ENCODE results near the gene MKX.
A peak's percentile ranks its signal among the peaks of the same experiment; 100 is the strongest.

The MKX gene, protein sequence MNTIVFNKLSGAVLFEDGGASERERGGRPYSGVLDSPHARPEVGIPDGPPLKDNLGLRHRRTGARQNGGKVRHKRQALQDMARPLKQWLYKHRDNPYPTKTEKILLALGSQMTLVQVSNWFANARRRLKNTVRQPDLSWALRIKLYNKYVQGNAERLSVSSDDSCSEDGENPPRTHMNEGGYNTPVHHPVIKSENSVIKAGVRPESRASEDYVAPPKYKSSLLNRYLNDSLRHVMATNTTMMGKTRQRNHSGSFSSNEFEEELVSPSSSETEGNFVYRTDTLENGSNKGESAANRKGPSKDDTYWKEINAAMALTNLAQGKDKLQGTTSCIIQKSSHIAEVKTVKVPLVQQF

DNA sequence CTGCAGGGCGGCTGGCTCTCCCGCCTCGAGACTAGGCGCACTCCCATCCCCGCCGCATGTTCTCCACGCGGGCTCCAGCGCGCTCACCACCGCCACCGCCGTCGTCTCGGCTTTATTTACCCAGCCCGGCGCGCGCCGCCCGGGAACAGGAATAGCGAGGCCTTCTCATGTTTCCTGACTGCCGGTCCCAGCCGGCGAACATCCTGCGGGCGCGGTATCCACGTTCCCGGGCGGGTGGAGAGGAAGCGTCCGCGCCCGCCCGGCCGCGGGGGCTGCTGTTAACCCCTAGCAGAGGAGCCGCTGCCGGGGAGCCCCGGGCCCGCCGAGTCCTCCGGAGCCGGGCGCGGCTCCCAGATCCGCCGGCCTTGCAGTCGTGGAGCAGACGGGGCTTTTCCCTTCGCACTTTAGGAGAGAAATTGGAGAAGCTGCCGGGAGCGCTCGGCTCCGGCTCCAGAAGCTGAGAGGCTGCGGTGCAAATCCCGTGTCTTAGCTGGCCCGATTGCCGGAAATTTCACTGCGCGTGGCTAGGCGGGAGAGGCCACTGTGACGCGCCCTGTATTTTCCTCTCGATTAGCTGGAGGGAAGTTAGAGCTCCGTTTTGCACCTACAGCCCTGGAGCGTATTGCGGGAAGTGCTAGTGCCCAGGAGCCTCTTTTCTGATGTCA, at the start of gene MKX:
Gene MKX (minus strand): TSS at position 88 of the 665 bp plus-strand sequence. CDS start 2,404 bp downstream, outside the sequence.
- peak; percentile 9 for DNase-seq

DNA sequence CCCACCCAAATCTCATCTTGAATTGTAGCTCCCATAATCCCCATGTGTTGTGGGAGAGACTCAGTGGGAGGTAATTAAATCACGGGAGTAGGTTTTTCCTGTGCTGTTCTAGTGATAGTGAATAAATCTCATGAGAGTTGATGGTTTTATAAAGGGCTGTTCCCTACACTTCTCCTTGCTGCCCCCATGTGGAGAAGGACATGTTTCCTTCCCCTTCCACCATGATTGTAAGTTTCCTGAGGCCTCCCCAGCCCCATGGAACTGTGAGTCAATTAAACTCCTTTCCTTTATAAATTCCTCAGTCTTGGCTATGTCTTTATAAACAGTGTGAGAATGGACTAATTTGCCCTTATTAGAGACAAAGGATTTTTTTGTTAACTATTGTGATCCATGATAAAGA, 48.5 kb upstream of the MKX start:
- DNase-seq = no peak

DNA sequence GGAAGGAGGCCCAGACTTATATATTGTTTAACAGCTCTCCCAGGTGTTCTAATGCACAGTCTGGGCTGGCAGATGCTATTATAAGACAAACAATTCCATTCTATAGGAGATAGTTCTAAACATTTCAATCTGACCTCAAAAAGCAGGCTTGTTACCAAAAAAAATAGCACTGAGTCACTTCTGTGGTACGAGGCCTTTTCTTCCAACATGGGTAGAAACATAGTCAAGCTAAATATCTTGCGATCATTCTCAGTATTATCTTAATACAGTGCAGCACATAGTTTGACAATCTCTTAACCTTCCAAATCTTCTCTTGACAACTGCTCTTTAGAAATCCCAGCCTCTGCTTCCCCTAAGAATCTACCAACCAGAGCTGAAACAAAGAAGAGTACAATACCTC, 46.6 kb upstream of the MKX start:
- no peak for DNase-seq

DNA sequence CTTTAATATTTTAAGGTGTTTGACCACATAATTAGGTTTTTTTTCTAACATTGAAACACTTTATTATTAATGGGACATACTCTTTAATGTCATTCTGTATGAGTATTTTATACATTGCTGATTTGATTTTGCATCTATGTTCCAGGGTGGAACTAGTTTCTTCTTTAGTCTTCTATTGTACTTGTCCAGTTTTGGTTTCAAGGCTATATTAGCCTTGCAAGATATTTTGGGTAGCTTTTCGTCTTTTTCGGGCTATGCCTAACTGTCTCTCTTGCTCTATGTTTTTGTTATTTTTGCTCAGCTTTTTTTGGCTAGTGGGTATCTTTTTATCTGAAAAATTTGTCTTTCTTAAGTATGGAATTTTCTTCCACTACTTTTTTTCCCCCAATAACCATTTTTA, 38.7 kb upstream of the MKX start:
- no peak for DNase-seq

DNA sequence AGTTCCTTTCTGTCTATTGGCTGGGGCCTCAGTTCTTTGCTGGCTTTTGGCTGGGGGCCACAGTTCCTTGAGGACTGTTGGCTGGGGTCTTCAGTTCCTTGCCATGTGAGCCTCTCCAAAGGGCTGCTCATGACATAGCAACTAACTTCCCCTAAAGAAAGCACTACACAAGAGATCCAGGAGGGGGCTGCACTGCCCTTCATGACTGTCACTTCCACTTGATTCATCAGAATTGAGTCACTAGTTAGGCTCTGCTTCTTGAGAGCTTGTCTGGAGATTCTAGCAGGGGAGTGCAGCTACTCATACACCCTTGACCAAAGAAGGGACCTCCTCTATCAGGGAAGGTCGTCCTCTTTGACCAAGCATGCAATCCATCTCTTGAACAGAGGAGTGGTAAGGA, 38.0 kb upstream of the MKX start:
- DNase-seq = peak; percentile 29

DNA sequence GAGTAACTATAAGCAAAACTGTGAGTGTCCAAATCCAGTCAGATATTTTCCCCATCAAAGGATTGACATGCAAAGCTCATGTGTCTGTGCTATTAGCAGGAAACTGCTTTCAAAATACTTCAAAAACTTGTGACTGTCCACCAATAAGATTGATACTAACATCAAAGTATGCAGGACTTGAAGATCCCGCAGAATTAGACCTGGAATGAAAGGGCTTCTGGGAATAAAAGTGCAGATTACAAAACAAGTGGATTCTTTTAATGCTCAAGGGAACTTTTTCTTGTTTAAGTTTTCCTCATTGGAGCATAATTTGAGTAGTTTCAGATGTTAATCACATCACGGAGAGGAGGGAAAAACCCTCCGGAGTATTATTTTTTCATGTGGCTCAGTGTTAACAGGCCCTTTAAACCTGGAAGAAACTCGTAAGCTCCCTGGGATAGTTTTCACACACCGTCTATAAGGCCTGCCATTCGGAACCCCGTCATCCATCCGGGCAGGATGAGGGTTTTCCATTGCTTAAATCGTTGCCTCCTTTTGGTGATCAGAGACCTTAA, 33.9 kb upstream of the MKX start:
- DNase-seq = no peak

DNA sequence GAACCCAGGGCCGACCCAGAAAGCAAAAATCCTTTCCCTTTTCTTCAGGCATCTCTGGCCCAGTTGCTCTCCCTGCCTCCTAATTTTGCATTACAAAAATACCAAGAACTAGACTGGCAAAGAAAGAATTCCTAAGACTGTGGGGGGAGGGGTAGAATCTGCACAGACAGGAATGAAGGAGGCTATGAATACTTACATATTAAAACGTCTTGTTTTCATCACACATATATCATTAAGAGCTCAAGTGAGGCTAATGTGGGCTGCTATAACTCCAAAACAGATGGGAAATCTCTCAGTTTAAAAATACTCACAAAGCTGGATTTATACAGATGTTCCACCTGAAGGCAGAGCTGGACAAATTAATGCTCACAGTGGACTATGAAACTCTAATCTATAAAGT, 29.2 kb upstream of the MKX start:
- no peak for DNase-seq

DNA sequence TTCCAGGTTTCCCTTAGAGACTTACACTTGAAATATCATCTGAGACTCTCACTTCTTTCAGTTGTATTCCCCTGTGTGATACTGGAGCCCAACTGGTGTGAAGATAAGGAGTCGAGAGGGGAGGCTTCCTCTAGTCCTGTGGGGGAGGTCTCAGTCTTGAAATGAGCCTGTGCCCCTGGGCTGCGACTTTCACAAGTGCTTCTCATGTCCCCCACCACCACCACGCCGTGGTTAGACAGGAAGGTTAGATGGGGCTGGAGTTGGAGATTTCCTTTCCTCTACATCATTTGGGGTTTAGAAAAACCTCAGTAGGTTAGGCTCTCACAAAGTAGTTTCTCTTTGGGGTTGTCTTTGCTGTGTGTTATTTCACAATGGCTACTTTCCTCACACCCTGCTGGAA, 25.6 kb upstream of the MKX start:
- DNase-seq = no peak

DNA sequence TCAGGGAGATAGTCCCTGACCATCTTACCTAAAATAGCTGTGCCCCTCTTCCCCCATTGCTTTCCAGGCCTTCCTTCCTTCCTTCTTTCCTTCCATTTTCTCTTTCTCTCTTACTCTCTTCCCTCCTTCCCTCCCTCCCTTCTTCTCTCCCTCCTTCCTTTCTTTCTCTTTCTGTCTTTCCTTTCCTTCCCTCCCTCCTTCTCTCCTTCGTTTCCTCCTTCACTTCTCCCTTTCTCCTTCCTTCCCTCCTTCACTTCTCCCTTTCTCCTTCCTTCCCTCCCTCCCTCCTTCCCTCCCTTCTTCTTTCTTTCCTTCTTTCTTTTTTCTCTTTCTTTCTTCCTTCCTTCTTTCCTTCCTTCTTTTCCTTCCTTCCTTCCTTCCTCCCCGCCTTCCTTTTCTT, 24.6 kb upstream of the MKX start:
- no peak for DNase-seq

DNA sequence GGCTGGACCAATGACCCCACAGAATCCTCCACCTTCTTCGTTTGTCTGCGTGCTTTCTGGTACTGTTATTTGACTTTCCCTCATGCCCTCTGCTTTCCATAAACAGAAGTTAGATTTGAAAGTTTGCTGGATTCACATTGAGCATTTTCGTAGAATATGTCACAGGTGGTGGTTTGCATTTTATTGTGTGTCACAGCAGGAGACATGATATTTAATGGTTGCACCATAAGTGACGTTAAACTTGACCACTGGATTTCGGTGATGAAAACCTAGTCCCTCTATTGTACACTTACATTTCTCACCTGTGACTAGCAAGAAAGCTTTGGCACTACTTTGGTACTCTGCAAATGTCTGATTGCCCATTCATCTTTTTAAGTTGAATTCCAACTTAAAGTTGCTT, 15.2 kb upstream of the MKX start:
- DNase-seq = no peak

DNA sequence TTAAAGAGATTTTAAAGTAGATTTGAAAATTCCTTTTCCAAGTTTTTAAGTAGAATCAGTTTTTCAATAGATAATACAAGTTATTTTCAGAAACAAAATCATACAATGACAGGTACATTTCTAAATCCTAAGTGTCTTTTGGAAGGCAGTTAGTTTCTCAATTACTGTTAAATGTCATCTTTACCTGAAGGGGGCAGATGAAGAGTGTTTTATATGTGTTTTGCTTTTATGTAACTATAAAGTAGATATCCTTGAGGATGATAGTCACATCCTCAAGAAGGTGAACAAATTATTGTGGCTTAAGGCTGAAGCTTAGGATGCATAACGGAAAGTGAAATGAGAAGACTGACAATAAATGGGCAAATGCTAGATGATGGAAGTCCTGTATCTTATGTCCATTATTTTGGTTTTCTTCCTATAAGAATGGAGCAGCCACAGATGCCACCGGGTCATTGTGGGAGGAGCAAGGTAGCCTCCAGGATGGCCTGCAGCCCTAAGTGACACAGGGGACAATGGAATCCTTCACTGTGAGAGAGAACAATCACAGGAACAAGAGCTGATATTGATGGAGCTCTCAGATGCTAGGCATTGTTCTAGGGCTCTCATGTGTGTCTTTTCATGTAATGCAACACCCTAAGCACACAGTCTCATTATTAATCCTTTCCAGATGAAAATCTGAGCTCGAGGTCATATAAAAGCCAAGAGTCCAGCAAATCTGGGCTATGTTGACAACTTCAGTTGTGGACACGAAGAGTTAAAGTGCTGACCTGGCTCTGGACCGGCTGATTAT, 14.1 kb upstream of the MKX start:
- no peak for DNase-seq

DNA sequence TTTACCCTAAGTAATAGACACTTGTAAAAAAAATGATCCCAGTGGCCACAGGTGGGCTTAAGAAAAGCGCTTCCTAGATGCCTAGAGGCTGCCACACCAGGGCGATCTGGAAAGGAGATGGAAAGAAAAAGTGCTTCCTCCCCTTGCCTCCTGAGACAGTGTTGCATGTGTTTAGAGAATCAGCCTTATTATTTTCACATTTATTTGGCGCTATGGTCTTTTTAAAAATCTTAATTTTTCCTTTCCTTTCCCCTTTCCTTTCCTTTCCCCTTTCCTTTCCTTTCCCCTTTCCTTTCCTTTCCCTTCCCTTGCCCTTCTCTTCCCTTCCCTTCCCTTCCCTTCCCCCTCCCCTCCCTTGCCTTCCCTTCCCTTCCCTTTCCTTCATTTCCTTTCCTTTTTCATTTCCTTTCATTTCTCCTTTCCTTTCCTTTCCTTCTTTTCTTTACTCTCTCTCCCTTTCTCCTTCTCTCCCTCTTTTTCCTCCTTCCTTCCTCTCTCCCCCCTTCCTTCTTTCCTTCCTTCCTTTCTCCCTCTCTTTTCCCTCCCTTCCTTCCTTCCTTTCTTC, 7.1 kb upstream of the MKX start:
- no peak for DNase-seq

DNA sequence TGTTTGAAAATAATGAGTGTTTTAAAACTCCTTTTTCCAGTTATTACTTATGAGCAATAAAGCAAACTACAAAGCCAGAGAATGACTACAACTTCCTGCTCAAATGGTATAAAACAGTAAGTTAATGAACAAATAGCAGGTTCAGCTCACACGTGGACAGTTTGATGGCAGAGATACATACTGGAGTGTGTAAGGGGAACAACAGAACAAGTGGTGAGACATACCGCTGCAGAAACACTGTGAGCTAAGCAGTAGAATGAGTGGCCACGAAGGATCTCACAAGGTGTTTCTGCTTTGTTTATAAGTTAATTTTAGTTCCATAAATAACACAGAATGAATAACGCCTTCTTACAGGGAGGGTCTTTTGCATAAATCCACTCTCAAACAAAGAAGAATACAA, 3.0 kb upstream of the MKX start:
- DNase-seq = no peak

DNA sequence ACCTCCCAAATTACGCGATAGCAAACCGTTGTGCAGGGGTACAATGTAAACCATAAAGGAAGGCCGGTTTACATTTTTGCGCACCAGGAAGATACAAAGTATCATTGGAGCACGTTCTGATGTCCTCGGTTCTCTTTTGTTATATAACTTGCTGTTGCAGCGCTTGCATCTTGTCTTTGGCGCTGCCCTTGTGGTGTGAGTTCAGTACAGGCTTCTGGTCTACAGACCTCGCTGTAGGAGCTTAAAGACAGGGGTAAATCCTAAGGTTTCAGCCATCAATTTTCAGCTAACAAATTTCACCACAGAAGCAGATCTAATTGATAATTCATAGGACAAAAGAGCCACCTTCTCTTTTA, 1.5 kb upstream of the MKX start:
- DNase-seq = no peak

DNA sequence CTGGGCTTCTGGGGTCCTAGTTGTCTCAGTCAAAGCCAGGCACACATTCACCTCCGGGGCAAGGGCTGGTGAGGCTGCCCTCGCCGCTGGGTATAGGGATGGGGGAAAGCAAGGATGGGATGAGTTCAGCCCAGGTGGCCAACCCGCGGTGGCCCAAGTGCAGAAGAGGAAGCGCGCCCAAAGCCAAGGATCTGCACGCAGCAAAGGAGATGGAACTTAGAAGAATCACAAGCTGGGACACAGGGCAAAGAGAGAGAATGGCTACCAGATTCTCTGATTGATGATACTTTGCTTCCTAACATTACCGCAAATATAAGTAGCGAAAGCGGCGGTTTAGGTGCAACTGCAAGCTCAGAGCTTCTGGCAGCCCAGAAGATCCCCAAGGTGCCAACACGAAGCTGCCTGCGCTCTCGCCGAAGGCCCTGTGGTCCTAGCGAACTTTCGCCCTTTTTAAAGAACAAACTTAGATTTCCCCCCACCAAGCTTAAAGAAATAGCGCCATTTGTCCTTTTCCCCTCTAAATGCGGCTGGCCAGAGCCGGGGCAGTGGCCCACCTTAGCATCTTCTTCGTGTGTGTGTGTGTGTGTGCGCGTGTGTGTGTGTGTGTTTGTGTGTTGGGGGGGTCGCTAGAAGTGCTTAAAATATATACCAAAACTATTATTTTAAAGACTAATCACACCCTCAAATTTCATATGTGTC, 927 bp upstream of the MKX start:
- DNase-seq = no peak

DNA sequence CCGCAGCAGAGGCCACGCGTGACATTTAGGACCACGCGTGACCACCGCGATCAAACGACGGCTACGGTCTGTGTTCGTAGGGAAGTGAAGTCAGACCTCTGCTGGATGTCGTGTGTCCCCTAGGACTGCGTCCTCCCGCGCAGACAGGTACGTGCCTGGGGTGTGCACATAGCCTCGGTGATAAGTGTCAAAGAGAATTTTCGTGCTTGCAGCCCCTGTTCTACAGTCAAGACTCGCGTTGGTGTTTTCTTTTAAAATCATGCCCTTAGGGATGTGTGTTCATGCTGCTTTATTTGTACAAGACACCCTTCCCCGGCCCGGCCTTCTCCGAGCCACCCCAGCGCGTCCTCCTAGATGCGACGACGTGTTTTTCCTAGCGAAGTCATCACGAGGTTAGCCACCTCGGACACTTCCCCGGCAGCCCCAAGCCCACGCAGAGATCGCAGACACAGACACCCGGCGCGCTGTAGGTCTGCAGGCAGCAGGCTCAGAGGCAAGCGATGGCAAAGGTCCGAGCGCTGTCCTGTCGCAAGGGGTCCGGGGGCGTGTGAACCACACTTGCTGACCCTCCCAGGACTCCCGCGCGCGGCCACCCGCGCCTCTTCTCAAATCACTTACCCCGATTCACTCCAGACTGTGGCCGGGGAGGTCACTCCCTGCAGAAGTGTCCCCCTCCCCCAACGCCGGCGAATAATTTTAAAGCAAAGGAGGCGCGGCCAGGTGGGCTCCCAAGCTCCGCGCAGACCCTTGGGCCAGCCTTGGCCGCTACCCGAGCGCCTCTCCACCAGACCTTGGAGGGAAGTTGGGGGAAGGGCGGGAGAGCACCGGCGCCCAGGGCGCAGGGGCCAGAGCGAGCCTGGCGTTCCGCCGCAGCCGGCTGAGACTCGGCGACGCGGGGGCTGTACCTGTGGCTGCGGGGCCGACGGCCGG, 552 bp downstream of the MKX start:
- no peak for DNase-seq

DNA sequence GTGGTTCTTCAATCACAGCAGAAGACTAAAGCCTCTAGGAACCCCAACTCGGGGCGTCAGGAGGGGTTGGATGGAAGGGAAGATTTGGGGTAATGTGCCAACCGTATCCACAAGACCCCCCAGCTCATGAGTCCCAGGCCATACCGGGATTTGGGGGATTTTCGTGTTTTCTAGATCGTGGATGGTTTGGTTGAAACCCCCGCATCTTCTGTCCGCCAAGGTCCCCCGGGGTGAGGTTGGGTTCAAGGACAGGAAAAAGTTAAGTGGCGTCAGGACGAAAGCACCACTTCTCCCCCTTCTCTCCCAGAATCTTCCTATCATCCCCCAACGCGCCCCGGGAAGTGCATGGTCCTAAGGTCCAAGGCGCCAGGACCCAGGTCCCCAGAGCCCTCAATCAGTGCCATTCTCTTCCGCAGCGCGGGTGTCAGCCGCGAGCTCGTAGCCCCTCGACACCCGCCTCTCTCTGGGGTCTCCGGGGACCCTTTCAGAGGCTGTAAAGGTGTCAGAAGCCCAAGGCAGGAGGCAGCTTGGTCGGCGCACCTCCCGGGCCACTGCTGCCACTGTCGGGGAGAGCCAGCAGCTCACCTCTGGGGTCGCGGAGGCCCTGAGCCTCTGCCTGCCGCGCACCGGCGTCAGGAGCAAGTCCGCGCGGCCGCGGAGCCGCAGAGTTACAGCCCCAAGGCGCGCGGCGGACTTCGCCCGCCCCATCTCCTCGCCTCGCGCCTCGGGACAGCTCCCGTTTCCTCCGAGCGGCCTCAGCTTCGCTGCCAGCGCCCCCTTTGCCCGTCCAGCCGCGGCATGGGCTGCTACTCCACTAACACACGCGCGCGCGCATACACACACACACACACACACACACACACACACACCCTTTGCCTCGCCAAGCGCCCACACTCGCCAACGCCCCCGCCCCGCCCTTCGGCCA, 1.5 kb downstream of the MKX start:
- no peak for DNase-seq

DNA sequence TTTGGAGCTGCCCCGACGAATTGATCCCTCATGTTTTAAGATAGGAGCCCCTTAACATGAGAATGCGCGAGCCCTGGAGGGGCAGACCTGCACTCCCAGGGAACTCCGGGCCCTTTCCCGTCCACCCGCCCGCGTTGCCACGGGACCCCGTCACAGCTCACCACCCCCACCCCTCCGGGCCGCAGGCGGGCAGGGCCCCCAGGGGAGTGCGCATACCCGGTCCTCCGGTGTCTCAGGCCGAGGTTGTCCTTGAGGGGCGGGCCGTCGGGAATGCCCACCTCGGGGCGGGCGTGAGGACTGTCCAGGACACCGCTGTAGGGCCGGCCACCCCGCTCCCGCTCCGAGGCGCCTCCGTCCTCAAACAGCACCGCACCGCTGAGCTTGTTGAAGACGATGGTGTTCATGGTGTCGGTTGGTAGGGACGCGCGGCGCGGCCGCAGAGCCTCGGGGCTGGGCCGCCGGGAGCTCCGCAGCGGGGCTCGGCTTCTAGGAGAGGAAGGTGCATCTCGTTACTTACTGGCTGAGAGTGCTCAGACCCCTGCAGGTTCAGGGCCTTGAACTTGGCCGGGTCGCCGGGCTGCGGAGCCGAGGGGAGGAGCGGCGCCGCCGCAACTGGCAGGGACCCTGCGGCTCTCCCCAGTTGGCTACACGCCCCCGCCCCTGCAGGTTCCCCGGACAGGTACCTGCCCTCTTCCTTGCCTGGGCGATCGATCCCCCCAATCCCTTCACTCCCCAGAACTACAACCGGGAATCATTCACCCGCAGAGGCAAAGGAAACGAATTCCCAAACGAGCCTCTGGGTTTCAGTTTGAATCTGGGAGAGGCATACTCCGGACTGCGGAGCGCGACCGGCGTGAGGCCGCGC, 2.4 kb downstream of the MKX start:
- no peak for DNase-seq

Data from NCI-H226 (cell line).